GM12801 (cell line): Measurements from ENCODE around the gene GMDS.

Experiments used
- TF ChIP-seq, protein P1 (sequence below): IDR thresholded peaks from one replicate; pipeline ENCODE4 v1.5.1; 2011; ENCODE audit warnings: control low read depth; ENCODE audit not compliant: insufficient read length; ENCODE audit errors: extremely low read depth

The GMDS gene

DNA sequence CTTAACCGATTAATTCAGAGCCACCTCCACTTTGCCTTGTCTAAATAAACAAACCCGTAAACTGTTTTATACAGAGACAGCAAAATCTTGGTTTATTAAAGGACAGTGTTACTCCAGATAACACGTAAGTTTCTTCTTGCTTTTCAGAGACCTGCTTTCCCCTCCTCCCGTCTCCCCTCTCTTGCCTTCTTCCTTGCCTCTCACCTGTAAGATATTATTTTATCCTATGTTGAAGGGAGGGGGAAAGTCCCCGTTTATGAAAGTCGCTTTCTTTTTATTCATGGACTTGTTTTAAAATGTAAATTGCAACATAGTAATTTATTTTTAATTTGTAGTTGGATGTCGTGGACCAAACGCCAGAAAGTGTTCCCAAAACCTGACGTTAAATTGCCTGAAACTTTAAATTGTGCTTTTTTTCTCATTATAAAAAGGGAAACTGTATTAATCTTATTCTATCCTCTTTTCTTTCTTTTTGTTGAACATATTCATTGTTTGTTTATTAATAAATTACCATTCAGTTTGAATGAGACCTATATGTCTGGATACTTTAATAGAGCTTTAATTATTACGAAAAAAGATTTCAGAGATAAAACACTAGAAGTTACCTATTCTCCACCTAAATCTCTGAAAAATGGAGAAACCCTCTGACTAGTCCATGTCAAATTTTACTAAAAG is 633.0 kb downstream of the GMDS start:
- TF ChIP-seq, protein P1, sequence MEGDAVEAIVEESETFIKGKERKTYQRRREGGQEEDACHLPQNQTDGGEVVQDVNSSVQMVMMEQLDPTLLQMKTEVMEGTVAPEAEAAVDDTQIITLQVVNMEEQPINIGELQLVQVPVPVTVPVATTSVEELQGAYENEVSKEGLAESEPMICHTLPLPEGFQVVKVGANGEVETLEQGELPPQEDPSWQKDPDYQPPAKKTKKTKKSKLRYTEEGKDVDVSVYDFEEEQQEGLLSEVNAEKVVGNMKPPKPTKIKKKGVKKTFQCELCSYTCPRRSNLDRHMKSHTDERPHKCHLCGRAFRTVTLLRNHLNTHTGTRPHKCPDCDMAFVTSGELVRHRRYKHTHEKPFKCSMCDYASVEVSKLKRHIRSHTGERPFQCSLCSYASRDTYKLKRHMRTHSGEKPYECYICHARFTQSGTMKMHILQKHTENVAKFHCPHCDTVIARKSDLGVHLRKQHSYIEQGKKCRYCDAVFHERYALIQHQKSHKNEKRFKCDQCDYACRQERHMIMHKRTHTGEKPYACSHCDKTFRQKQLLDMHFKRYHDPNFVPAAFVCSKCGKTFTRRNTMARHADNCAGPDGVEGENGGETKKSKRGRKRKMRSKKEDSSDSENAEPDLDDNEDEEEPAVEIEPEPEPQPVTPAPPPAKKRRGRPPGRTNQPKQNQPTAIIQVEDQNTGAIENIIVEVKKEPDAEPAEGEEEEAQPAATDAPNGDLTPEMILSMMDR, result no peak

- TF ChIP-seq, protein P1, result no peak
Measured at GRCh38 chr6:1611572-1612298, 633.7 kb downstream of the GMDS start.

DNA sequence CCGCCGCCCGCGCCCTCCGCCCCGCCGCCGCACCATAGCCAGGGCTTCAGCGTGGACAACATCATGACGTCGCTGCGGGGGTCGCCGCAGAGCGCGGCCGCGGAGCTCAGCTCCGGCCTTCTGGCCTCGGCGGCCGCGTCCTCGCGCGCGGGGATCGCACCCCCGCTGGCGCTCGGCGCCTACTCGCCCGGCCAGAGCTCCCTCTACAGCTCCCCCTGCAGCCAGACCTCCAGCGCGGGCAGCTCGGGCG is 634.2 kb downstream of the GMDS start:
- TF ChIP-seq, protein P1, result no peak

- TF ChIP-seq, protein P1, result no peak
Measured at GRCh38 chr6:1610497-1611321, 634.7 kb downstream of the GMDS start.

DNA sequence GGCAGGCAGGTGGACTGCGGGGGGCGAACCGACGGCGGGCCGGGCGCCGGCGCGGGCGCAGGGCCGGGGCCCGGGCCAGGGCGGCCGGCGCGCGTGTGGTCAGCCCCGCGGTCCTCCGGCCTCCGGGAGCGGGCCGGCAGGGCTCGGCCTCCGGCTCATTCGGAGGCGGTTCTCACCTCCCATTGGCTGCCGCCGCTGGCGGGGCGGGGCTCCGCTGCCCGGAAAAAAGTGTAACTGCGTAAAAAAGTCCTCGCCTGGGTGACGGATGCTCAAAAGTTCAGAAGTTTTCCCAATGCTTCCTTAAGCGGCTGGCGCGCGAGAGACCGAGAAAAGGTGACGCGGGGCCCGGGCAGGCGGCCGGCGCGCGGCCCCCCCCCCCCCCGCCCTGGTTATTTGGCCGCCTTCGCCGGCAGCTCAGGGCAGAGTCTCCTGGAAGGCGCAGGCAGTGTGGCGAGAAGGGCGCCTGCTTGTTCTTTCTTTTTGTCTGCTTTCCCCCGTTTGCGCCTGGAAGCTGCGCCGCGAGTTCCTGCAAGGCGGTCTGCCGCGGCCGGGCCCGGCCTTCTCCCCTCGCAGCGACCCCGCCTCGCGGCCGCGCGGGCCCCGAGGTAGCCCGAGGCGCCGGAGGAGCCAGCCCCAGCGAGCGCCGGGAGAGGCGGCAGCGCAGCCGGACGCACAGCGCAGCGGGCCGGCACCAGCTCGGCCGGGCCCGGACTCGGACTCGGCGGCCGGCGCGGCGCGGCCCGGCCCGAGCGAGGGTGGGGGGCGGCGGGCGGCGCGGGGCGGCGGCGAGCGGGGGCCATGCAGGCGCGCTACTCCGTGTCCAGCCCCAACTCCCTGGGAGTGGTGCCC is 635.5 kb downstream of the GMDS start, which contains the start of gene FOXC1:
Gene FOXC1, plus strand, starts transcription at position 268 of the 849 bp plus-strand sequence. Its CDS starts 531 bp downstream, at position 799.
- TF ChIP-seq, protein P1, result no peak

DNA sequence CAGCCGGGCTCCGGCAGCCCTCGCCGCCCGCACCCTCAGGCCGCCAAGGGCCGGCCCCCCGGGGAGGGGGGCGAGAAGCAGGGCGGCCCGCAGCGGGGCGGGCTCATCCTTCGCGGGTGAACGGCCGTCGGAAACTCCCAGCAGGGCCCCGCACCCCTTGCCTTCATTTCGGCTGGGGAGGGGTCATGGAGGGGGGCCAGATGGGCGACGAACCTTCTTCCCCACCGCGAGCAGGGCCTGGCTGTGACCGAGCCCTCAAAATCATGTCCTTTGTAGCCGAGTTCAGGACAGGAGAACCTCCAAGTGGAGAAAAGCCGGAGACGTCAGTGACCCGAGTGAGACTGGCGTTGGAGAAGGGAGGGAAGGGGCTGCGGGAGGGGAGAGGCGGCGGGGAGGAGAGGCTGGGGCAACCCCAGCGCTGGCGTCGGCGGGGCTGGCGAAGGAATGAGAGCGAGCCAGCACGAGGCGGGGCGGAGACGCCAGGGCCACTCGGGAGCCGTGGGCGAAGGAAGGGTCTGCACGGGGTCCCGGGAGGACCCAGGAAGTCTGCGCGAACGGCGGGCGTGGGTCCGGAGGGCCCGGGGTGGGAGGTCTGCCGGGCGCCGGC is 636.3 kb downstream of the GMDS start:
- TF ChIP-seq, protein P1, result no peak
